GM10248 (cell line): ENCODE data around the gene BSX.

Experiments
- CTCF ChIA-PET: fragments of 300-600 bp; sonication (Branson Sonifier 250); formaldehyde crosslinking; extraction: SDS; loops from one replicate; lab custom pipeline; 2021; ENCODE audit warnings: antibody characterized with exemption; lab: Yijun Ruan, JAX
- POLR2A ChIA-PET: fragments of 350-650 bp; sonication (Branson Sonifier 250); formaldehyde crosslinking; extraction: SDS; loops from one replicate; lab custom pipeline; 2020; ENCODE audit warnings: antibody characterized with exemption; lab: Yijun Ruan, JAX
- DNase-seq: peaks from one replicate; pipeline ENCODE4 v3.0.0; 2012; ENCODE audit errors: extremely low spot score
- TF ChIP-seq, protein P1 (sequence below): IDR thresholded peaks from 2 replicates; pipeline ENCODE4 v1.5.1; 2012; ENCODE audit warnings: mild to moderate bottlenecking, low read depth; ENCODE audit errors: extremely low read depth, missing control alignments, control extremely low read depth

Gene BSX

DNA sequence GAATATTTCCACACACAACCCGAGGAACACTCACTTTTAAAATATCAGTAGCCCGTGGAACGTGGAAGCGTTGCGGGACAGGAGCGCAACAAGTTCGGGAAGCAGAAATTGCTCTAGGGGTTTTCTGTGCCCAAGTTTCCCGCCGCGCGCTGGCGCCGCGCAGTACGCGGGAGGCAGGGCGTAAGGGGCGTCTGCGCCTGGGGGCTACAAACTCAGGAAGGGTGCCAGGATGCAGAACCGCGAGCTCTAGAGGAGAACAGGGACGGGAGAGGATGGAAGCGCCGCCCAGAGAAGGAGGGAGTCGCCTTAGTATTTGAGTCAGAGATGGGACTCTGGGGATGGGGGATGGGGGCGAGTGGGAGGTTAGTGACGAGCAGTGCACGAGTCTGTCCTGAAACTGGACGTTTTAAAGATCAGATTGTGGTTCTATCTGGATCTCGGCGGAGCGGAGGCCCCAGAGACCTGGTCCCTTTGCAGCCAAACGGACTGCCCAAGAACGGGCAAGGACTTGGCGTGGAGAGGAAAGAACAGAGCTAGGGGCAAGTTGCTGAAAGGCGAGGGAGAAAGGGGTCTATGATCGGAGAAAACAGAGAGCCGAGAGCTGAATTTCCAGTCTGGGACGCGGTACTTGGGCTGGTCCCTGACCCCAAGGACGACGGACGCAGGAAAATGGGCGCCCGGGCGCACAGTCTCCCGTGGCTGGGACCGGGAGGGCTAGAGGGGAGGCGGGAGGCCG lies 4.7 kb downstream of the BSX start:
- TF ChIP-seq, protein P1, sequence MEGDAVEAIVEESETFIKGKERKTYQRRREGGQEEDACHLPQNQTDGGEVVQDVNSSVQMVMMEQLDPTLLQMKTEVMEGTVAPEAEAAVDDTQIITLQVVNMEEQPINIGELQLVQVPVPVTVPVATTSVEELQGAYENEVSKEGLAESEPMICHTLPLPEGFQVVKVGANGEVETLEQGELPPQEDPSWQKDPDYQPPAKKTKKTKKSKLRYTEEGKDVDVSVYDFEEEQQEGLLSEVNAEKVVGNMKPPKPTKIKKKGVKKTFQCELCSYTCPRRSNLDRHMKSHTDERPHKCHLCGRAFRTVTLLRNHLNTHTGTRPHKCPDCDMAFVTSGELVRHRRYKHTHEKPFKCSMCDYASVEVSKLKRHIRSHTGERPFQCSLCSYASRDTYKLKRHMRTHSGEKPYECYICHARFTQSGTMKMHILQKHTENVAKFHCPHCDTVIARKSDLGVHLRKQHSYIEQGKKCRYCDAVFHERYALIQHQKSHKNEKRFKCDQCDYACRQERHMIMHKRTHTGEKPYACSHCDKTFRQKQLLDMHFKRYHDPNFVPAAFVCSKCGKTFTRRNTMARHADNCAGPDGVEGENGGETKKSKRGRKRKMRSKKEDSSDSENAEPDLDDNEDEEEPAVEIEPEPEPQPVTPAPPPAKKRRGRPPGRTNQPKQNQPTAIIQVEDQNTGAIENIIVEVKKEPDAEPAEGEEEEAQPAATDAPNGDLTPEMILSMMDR = no peak
- POLR2A ChIA-PET = no interaction called here

DNA sequence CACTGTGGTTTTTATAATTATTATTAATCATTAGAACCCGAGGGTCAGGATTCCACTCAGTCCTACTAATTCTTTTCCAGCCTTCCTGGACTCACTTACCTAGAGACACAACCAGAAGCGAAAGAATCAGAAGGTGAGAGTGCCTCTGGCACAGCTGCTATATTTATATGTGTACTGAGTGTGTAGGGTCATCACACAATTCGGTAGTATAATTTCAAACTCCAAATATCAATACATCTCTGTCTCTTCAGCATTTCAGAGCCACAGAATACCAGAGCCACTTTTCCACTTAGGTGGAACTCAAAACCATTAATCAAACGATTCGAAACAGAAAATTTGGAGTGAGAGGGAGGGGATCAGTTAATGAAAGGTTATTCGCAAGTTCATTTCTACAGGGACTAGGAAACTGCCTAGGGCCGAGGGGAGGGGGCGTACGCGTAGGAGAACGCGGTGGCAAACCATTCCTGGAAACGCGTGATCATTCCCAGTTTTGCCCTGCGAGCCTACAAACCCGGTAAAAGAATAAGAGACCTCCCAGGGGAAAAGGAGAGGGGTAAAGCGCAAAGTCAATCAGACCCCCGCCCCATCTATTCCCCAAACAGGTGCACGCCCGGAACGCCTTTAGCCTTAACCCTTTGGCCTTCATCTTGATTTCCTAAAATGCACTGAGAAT lies 5.4 kb downstream of the BSX start:
- TF ChIP-seq, protein P1 = no peak
- ChIA-PET CTCF (no interaction called here), POLR2A (interaction anchor here (0.6 kb wide), 1 partner anchor 127 kb away, joined by 6 read pairs; no protein-coding TSS in a partner anchor)
- no peak for DNase-seq

More for the DNA sequence above, 4.7 kb downstream of the BSX start:
- CTCF ChIA-PET = no interaction called here
- no peak for DNase-seq

DNA sequence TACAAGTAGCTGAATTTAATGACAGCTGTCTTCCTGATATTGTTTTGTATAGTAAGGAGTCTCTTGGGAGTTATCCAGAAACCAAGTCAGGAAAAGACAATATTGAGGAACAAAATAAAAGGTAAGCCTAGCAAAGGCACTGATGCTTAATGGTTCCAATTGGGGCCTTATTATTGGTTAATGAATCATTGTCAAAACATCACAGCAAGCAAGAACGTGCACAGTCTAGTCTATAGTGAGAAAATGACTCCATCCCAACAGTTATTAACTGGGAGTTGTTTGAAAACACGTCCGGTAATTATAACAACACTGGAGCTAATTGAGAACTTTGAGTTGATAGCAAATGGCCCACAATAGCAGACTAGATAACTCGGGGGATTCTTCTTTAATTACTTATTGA lies 17.7 kb downstream of the BSX start:
- no peak for DNase-seq
- CTCF ChIA-PET = interaction anchor here (1.1 kb wide), 1 partner anchor 47 kb away, joined by 3 read pairs; no protein-coding TSS in a partner anchor
- TF ChIP-seq, protein P1 = no peak
- POLR2A ChIA-PET = no interaction called here

DNA sequence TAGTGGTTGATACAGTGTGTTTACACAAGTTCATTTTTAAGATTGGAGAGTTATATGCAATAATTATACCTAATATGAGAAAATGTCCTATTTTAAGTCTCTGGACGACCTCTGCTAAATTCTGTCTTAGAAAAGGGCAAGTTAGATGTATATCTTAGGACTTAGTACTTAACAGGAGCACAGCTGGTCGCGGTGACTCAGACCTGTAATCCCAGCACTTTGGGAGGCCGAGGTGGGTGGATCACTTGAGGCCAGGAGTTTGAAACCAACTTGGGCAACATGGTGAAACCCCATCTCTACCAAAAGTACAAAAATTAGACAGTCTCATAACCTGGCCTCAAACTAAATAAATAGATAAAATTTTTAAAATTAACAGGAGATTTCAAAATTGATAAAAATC lies 27.2 kb downstream of the BSX start:
- POLR2A ChIA-PET = no interaction called here
- TF ChIP-seq, protein P1 = no peak
- no peak for DNase-seq
- CTCF ChIA-PET = interaction anchor here (0.8 to 1.4 kb wide), 2 partner anchors 9 to 35 kb away, joined by 3 read pairs; no protein-coding TSS in a partner anchor

DNA sequence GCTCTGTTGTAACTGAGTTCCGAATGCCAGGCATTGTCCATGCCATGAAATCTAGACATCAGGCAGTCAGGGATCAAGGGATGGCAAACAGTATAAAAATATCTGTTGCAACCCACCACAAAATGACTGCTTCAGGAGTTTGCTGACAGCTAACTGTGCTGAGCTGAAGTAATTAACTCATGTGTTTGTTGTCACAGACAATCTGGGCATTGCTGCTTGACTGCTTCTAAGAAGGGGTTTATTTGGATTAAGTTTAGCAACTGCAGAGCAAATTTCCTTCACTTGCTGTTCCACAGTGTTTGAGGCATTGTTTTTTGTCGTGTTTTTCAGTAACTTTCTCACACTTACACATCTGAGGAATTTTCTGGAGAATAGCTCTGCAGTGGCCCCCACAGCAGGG lies 30.4 kb downstream of the BSX start:
- TF ChIP-seq, protein P1 = no peak
- ChIA-PET CTCF (interaction anchor here (1.5 kb wide), 1 partner anchor 10 kb away, joined by 7 read pairs; no protein-coding TSS in a partner anchor), POLR2A (no interaction called here)
- no peak for DNase-seq

DNA sequence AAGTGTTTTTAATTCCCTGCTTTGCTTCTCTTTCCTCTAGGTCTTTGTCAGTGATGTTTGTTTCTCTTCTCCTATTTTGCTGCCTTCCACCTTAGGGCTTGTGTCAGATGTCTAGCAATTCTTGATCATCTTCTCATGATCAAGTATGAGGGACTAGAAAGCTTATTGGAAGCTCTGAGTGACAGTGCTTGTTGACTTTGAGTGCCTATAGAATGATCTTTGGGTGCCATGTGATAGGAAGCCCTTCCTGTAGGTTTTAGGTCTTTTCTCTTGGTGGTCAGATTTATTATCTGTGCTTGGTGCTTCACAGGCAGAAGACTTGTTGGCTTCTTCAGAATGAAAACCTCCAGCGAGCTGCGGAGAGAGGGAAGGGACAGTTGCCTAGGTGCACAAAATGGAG lies 43.1 kb downstream of the BSX start:
- TF ChIP-seq, protein P1 = no peak
- DNase-seq = no peak
- ChIA-PET POLR2A (no interaction called here), CTCF (interaction anchor here (1.6 kb wide), 1 partner anchor 82 kb away, joined by 5 read pairs; no protein-coding TSS in a partner anchor)
